Neuronal stem cell (in vitro differentiated cells): Measurements from ENCODE around the gene MYH13.
A peak's percentile ranks its signal among the peaks of the same experiment; 100 is the strongest.

Source experiments
- DNase-seq: peaks from one replicate; pipeline ENCODE4 v3.0.0-alpha.2; 2013; ENCODE audit warnings: low spot score
- H2AFZ ChIP-seq: one replicate; pipeline ENCODE4 v1.6.1; 2013; ENCODE audit warnings: mild to moderate bottlenecking, low read length, inconsistent platforms
- H2AK5ac ChIP-seq: 2 replicates; pipeline ENCODE4 v1.6.1; 2013; ENCODE audit warnings: low read depth, mild to moderate bottlenecking, inconsistent platforms, low read length, moderate library complexity, mixed read lengths
- H2BK120ac ChIP-seq: 2 replicates; pipeline ENCODE4 v1.6.1; 2013; ENCODE audit warnings: low read depth, mild to moderate bottlenecking, inconsistent platforms, low read length, moderate library complexity, mixed read lengths
- H2BK12ac ChIP-seq: one replicate; pipeline ENCODE4 v1.6.1; 2013; ENCODE audit warnings: low read length, inconsistent platforms
- H2BK15ac ChIP-seq: 2 replicates; pipeline ENCODE4 v1.6.1; 2013; ENCODE audit warnings: mild to moderate bottlenecking, low read length, inconsistent platforms, mixed read lengths
- H2BK5ac ChIP-seq: one replicate; pipeline ENCODE4 v1.6.1; 2013; ENCODE audit warnings: inconsistent platforms, mild to moderate bottlenecking, low read length, moderate library complexity
- H3K14ac ChIP-seq: one replicate; pipeline ENCODE4 v1.6.1; 2013; ENCODE audit warnings: low read length, inconsistent platforms
- H3K18ac ChIP-seq: 2 replicates; pipeline ENCODE4 v1.6.1; 2013; ENCODE audit warnings: low read length, inconsistent platforms
- H3K23ac ChIP-seq: 2 replicates; pipeline ENCODE4 v1.6.1; 2013; ENCODE audit warnings: low read depth, mild to moderate bottlenecking, mixed read lengths, low read length, inconsistent platforms; ENCODE audit not compliant: poor library complexity
- H3K27ac ChIP-seq: replicated peaks from 3 replicates; pipeline ENCODE4 v1.5.1; 2013; ENCODE audit warnings: low read length, inconsistent platforms
- H3K27me3 ChIP-seq, 3 experiments: 2 replicates each; pipeline ENCODE4 v1.6.1; 2013; ENCODE audit warnings: low read length in 3 of 3, mild to moderate bottlenecking in 2 of 3, inconsistent platforms in 1 of 3, low read depth in 1 of 3, mixed read lengths in 1 of 3, moderate library complexity in 1 of 3; ENCODE audit not compliant: control insufficient read depth in 3 of 3, insufficient read depth in 3 of 3
- H3K36me3 ChIP-seq, 2 donors: replicated peaks in 1 of 2; 2 replicates each; pipeline ENCODE4 v1.6.1; 2013; ENCODE audit warnings: low read length in 2 of 2; ENCODE audit not compliant: control insufficient read depth in 2 of 2, insufficient read depth in 2 of 2
- H3K4ac ChIP-seq: 2 replicates; pipeline ENCODE4 v1.6.1; 2013; ENCODE audit warnings: inconsistent platforms, mild to moderate bottlenecking, low read length, moderate library complexity
- H3K4me1 ChIP-seq, 2 donors: 1 replicate in 1 of 2; 2 replicates in 1 of 2; pipeline ENCODE4 v1.6.1; 2013; ENCODE audit warnings: low read length in 2 of 2, low read depth in 1 of 2; ENCODE audit not compliant: control insufficient read depth in 2 of 2, insufficient read depth in 1 of 2
- H3K4me2 ChIP-seq: one replicate; pipeline ENCODE4 v1.6.1; 2013; ENCODE audit warnings: mild to moderate bottlenecking, low read length, inconsistent platforms; ENCODE audit not compliant: insufficient read depth, poor library complexity, severe bottlenecking
- H3K4me3 ChIP-seq, 2 donors: 2 replicates each; pipeline ENCODE4 v1.5.1; 2013; ENCODE audit warnings: low read length in 2 of 2, mild to moderate bottlenecking in 2 of 2, inconsistent platforms in 1 of 2, moderate library complexity in 1 of 2
- H3K79me1 ChIP-seq: one replicate; pipeline ENCODE4 v1.6.1; 2013; ENCODE audit warnings: low read depth, mild to moderate bottlenecking, inconsistent platforms, low read length, moderate library complexity
- H3K9ac ChIP-seq: one replicate; pipeline ENCODE4 v1.6.1; 2013; ENCODE audit warnings: mild to moderate bottlenecking, low read depth, low read length, inconsistent platforms; ENCODE audit not compliant: poor library complexity
- H3K9me3 ChIP-seq, 2 donors: replicated peaks in 1 of 2; 2 replicates each; pipeline versions ENCODE3 to v1.6.1; 2013; ENCODE audit warnings: low read length in 2 of 2, mild to moderate bottlenecking in 2 of 2, inconsistent platforms in 1 of 2, low read depth in 1 of 2, mixed read lengths in 1 of 2, moderate library complexity in 1 of 2; ENCODE audit not compliant: control insufficient read depth in 2 of 2, insufficient read depth in 1 of 2
- H4K8ac ChIP-seq: one replicate; pipeline ENCODE4 v1.6.1; 2013; ENCODE audit warnings: low read depth, mild to moderate bottlenecking, inconsistent platforms, low read length, moderate library complexity
- H4K91ac ChIP-seq: one replicate; pipeline ENCODE4 v1.6.1; 2013; ENCODE audit warnings: low read length, low read depth, mild to moderate bottlenecking, inconsistent platforms; ENCODE audit not compliant: poor library complexity
- WGBS, 2 donors: extraction: QIAGEN DNeasy Blood & Tissue Kit; methylation state at CpG; one replicate each; pipeline ENCODE4 v1.1.7; 2013; ENCODE audit warnings: missing lambda C conversion rate in 2 of 2, mixed read lengths in 1 of 2; ENCODE audit not compliant: insufficient read length in 2 of 2, insufficient replicate concordance in 1 of 2; ENCODE audit errors: extremely low coverage in 2 of 2; 5-methylcytosine and 5-hydroxymethylcytosine counted together

Gene MYH13

GRCh38 chr17:10328971-10329923 is 43.6 kb downstream of the MYH13 start:
- Histone ChIP-seq H2AFZ (no peak overlapping the region), H3K4me1 (no peaks in the 10 kb centered on the region), H2BK12ac (no peak overlapping the region), H2BK120ac (no peak overlapping the region), H3K4ac (no peak overlapping the region), H2BK15ac (no peak overlapping the region), H3K79me1 (no peaks in the 10 kb centered on the region), H3K4me3 (no peak overlapping the region), H4K8ac (no peak overlapping the region), H3K23ac (no peak overlapping the region), H3K4me2 (no peak overlapping the region), H3K9ac (no peak overlapping the region), H3K18ac (no peak overlapping the region), H3K36me3 (no peaks in the 10 kb centered on the region), H3K9me3 (no peaks in the 10 kb centered on the region), H3K27me3 (no peaks in the 10 kb centered on the region), H2AK5ac (no peak overlapping the region), H2BK5ac (no peak overlapping the region), H3K27ac (no peak overlapping the region), H4K91ac (no peak overlapping the region), H3K14ac (no peak overlapping the region)
- no CpG with 5 or more reads among the region's 15 CpGs for WGBS, 2 donors
- DNase-seq: no peak

- Histone ChIP-seq H3K14ac (no peak overlapping the region), H3K27me3 (no peaks in the 10 kb centered on the region)
Measured at GRCh38 chr17:10328206-10328605, 44.6 kb downstream of the MYH13 start.

GRCh38 chr17:10327640-10328039 is 45.2 kb downstream of the MYH13 start:
- Histone ChIP-seq H4K8ac (no peak overlapping the region), H3K18ac (no peak overlapping the region), H2BK5ac (no peak overlapping the region), H3K79me1 (no peaks in the 10 kb centered on the region), H2AFZ (no peak overlapping the region), H4K91ac (no peak overlapping the region), H3K27ac (no peak overlapping the region), H3K9ac (no peak overlapping the region), H3K23ac (no peak overlapping the region), H2BK15ac (no peak overlapping the region), H3K14ac (no peak overlapping the region), H3K27me3 (no peaks in the 10 kb centered on the region), H2BK12ac (no peak overlapping the region), H3K9me3 (no peaks in the 10 kb centered on the region), H2BK120ac (no peak overlapping the region), H2AK5ac (no peak overlapping the region), H3K36me3 (no peaks in the 10 kb centered on the region), H3K4ac (no peak overlapping the region), H3K4me3 (no peak overlapping the region), H3K4me1 (no peaks in the 10 kb centered on the region), H3K4me2 (no peak overlapping the region)
- DNase-seq: peak; percentile 85
- WGBS, 2 donors: no CpG with 5 or more reads among the region's 10 CpGs

More at GRCh38 chr17:10328206-10328605, 44.6 kb downstream of the MYH13 start:
- Histone ChIP-seq H3K36me3 (no peaks in the 10 kb centered on the region), H2AFZ (no peak overlapping the region), H4K91ac (no peak overlapping the region), H2BK120ac (no peak overlapping the region), H2BK12ac (no peak overlapping the region), H3K4me3 (no peak overlapping the region), H3K79me1 (no peaks in the 10 kb centered on the region), H3K4me1 (no peaks in the 10 kb centered on the region), H3K4ac (no peak overlapping the region), H4K8ac (no peak overlapping the region), H3K9ac (no peak overlapping the region), H2AK5ac (no peak overlapping the region), H2BK5ac (no peak overlapping the region), H3K9me3 (no peaks in the 10 kb centered on the region), H3K18ac (no peak overlapping the region), H3K4me2 (no peak overlapping the region), H2BK15ac (peak overlapping the region; percentile 53), H3K23ac (no peak overlapping the region), H3K27ac (no peak overlapping the region)
- WGBS, 2 donors: no CpG with 5 or more reads among the region's 7 CpGs
- DNase-seq: no peak

GRCh38 chr17:10325031-10325695 is 47.6 kb downstream of the MYH13 start:
- Histone ChIP-seq H2BK12ac (no peak overlapping the region), H3K36me3 (no peaks in the 10 kb centered on the region), H3K79me1 (no peaks in the 10 kb centered on the region), H4K8ac (no peak overlapping the region), H3K9ac (no peak overlapping the region), H3K23ac (no peak overlapping the region), H2BK5ac (no peak overlapping the region), H3K4ac (no peak overlapping the region), H2AFZ (no peak overlapping the region), H4K91ac (no peak overlapping the region), H3K14ac (no peak overlapping the region), H3K4me1 (no peaks in the 10 kb centered on the region), H2BK120ac (no peak overlapping the region), H3K27ac (no peak overlapping the region), H3K4me3 (no peak overlapping the region), H3K27me3 (no peaks in the 10 kb centered on the region), H2BK15ac (no peak overlapping the region), H3K9me3 (no peaks in the 10 kb centered on the region), H3K18ac (no peak overlapping the region), H3K4me2 (no peak overlapping the region), H2AK5ac (no peak overlapping the region)
- WGBS, 2 donors: no CpG with 5 or more reads among the region's 4 CpGs
- no peak for DNase-seq
